GM19023 (cell line): Measurements from ENCODE around the gene ALKBH2.
A peak's percentile ranks its signal among the peaks of the same experiment; 100 is the strongest.

Experiments
- ATAC-seq: cut with Tn5 transposase; IDR thresholded peaks from one replicate; pipeline ENCODE4 v1.9.1; 2021; ENCODE audit warnings: mild to moderate bottlenecking, moderate library complexity; ENCODE audit not compliant: unreplicated experiment

The ALKBH2 gene

GRCh38 chr12:109114644-109115043 lies 21.4 kb upstream of the ALKBH2 start:
- no peak for ATAC-seq

- no peak for ATAC-seq
Observed at GRCh38 chr12:109113661-109114321, 20.5 kb upstream of the ALKBH2 start.

- no peak for ATAC-seq
Observed at GRCh38 chr12:109112720-109113465, 19.6 kb upstream of the ALKBH2 start.

GRCh38 chr12:109110988-109111495 lies 17.8 kb upstream of the ALKBH2 start:
- peak; percentile 61 for ATAC-seq

- ATAC-seq: no peak
Observed at GRCh38 chr12:109109746-109110350, 16.6 kb upstream of the ALKBH2 start.

GRCh38 chr12:109105176-109105575 lies 11.9 kb upstream of the ALKBH2 start:
- ATAC-seq: no peak

- no peak for ATAC-seq
Observed at GRCh38 chr12:109102491-109102890, 9.2 kb upstream of the ALKBH2 start.

GRCh38 chr12:109100741-109101140 lies 7.5 kb upstream of the ALKBH2 start:
- no peak for ATAC-seq

- no peak for ATAC-seq
Observed at GRCh38 chr12:109099431-109100020, 6.3 kb upstream of the ALKBH2 start.

GRCh38 chr12:109098651-109099050 lies 5.4 kb upstream of the ALKBH2 start:
- no peak for ATAC-seq

GRCh38 chr12:109098183-109098604 lies 4.9 kb upstream of the ALKBH2 start:
- ATAC-seq: peak; percentile 37

GRCh38 chr12:109097435-109098182 lies 4.3 kb upstream of the ALKBH2 start, which contains the start of gene UNG:
UNG (plus strand) TSS chr12:109097597; CDS start chr12:109097680, 83 bp downstream.
- ATAC-seq: peak; percentile 91

GRCh38 chr12:109097140-109097434 lies 3.8 kb upstream of the ALKBH2 start:
- no peak for ATAC-seq

GRCh38 chr12:109092497-109093021 lies 713 bp downstream of the ALKBH2 start:
- no peak for ATAC-seq

GRCh38 chr12:109089683-109090082 lies 3.6 kb downstream of the ALKBH2 start:
- no peak for ATAC-seq

- no peak for ATAC-seq
Observed at GRCh38 chr12:109088818-109089217, 4.5 kb downstream of the ALKBH2 start.

GRCh38 chr12:109087250-109087649 lies 6.0 kb downstream of the ALKBH2 start:
- ATAC-seq: no peak

- ATAC-seq: no peak
Observed at GRCh38 chr12:109085590-109085989, 7.7 kb downstream of the ALKBH2 start.

GRCh38 chr12:109084425-109084824 lies 8.8 kb downstream of the ALKBH2 start:
- ATAC-seq: no peak

- no peak for ATAC-seq
Observed at GRCh38 chr12:109082751-109083150, 10.5 kb downstream of the ALKBH2 start.

- ATAC-seq: no peak
Observed at GRCh38 chr12:109074866-109075265, 18.4 kb downstream of the ALKBH2 start.
